T1000 (cell line): Measurements from ENCODE around the gene ARFGAP3.

ENCODE experiments used
- DNase-seq: peaks from one replicate; lab custom pipeline; 2025; ENCODE audit warnings: mixed read lengths; lab: John Stamatoyannopoulos, UW

The ARFGAP3 gene

DNA sequence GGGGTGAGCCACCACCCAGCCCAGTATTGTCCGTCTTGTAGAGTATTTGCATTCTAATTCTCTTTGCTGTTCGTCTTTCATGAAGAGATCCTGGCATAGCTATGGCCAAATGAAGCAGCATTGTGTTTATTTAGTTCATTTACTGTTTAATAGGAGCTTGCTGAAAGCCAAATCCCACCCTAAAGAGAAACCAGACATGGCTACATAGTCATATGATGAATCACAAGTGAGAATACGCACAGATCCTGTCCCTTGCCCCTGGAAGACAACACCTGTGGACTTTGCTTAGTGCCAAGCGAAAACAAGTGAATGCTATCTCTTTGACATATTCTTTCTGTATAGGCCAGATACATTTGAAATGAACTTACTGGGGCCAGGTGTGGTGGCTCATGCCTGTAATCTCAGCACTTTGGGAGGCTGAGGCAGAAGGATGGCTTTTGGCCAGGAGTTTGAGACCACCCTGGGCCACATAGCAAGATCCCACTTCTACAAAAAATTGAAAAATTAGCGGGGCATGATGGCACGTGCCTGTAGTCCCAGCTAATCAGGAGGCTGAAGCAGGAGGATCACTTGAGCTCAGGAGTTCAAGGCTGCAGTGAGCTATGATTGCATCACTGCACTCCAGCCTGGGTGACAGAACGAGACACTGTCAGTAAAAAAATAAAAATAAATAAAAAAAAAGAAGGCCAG is 5.1 kb upstream of the ARFGAP3 start:
- no peak for DNase-seq

DNA sequence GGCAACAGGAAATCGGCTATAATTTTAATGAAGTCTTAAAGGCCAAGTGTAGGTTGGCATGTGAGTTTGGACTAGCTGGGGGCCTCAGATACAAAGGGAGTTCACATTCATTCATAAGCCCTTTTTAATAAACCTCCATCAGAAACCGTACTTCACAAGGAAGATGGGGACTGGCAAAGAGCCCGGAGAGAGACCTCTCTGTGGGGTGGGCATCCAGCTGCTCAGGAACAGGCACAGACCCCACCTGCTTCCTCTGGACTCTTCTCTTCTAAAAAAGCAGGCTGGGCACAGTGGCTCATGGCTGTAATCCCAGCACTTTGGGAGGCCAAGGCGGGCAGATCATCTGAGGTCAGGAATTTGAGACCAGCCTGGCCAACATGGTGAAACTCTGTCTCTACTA is 3.9 kb upstream of the ARFGAP3 start:
- DNase-seq, result no peak

DNA sequence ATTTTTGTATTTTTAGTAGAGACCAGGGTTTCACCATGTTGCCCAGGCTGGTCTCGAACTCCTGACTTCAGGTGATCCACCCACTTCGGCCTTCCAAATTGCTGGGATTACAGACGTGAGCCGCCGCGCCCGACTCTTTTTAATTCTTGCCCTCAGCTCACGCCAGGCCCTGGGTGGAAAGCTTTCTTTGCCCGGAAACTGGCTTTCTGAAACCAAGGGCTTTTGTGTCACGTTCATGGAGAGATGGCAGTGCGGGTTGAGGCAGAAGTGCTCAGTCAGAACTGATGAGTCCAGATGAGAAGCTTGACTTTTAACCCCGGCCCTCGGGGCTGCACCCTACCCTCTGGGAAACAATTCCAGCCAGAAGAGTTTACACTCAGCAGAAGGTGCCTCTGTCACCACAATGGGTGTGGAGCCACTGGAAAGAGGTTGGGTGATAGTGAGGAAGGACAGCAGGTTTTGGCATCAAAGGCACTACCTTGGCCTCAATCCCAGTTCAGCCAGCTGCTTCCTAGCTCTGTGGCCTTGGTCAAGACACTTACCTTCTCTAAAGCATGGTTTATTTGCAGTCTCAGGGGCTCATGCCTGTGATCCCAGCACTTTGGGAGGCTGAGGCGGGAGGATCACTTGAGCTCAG is 890 bp upstream of the ARFGAP3 start:
- DNase-seq, result no peak

DNA sequence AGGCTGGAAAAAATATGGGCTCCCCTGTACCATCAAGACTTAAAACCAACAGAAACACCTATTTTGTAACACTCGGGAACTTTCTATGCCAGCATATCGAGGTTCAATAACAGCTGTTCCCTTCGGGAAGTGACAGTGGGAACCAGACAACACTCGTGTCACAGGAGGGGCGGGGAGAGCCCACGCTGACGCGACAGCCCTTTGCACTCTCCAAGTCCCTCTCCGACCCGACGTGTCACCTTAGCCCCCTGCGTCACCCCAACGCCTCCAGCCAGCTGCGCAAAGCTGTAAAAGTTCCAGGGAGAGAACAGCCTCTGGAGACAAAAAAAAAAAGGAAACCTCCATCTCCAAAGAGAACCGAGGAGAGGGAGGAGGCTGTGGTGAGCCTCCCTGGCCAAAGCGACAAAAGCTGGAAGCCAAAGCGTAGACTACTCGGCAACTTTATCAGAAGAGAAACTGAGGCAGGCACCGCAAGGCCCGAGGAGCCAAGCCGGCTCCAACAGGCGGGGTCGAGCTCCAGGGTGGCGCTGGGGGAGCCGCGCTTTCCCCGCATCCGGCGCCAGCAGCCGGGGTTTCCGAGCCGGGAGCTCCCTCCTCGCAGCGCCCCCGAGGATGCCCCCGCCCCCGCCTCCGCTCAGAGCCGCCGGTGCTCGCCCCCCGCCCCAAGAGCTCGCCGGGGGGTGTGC is 751 bp downstream of the ARFGAP3 start:
- no peak for DNase-seq

DNA sequence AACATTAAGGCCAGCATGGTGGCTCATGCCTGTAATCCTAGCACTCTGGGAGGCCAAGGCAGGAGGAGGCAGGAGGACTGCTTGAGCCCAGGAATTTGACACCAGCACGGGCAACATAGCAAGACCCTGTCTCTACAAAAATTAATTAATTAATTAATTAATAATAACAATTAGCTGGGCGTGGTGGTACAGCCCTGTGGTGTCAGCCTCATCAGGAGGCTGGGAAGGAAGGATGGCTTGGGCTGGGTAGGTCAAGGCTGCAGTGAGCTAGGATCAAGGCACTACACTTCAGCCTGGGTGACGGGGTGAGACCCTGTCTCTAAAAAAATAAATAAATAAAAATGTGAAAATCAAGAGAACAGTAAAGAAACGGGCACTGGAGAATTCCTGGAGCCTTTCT is 1.4 kb downstream of the ARFGAP3 start:
- DNase-seq, result no peak

DNA sequence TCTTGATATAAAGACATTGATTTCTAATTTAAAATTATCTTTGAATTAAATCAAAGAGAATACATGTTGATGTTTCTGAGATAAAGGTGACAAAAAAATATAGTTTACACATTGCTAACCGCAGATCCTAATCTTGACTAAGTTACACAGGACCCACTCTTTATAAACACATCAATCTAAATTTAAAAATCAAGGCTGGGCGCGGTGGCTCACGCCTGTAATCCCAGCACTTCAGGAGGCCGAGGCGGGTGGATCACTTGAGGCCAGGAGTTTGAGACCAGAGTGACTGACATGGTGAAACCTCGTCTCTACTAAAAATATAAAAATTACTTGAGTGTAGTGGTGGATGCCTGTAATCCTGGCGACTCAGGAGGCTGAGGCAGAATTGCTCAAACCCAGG is 1.9 kb downstream of the ARFGAP3 start:
- DNase-seq, result no peak

DNA sequence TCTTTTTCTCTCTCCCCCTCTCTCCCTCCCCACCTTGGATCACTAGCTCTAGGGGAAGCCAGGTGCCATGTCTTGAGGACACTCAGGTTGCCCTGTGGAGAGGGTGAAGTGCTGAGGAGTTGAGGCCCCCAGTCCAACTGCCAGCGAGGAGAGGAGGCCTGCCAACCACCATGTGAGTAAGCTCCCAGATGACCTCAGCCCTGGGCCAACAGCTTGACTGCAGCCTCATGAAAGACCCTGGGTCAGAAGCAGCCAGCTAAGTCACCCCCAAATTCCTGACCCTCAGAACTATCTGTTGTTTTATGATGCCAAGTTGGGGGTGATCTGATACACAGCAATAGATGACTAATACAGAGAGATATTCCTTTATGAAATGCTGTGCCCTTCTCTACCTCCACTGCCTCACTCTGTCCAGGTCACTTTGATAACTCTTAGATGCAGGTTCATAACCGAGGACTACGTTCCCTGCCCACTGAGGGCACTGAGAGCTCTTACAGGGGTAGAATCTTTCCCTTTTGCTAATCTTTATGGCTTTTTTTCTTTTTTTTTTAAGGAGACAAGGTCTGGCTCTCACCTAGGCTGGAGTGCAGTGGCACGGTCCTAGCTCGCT is 8.0 kb downstream of the ARFGAP3 start:
- DNase-seq, result no peak

DNA sequence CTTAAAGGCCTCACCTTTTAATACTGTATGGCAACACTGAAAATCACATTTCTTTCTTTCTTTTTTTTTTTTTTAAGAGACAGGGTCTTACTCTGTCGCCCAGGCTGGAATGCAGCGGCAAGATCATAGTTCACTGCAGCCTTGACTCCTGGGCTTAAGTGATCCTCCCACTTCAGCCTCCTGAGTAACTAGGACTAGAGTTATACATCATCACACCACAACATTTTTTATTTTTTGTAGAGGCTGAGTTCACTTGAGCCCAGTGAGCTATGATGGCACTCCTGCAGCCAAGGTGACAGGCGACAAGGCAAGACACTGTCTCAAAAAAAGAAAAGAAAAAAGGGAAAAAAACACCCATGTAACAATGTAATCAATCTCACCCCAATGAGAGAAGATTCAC is 10.0 kb downstream of the ARFGAP3 start:
- DNase-seq, result no peak

DNA sequence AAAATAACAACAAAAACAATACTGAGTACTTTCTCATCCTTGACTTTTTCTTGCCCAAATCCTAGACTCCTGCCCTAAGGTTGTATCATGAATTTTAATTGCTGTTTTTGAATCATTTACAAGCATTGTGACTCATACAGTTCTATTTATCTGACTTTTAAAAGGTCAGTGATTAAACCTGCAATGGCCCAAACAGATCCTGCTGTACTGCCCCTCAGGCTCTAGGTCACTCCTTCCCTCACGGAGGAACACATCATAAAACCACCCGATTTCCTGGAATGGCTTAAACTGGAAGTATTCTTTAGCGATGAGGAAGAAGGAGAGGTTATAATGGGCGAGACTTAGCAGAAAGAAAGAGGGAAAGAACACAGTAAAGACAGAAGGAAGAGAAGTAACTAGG is 12.3 kb downstream of the ARFGAP3 start:
- peak; percentile 46 for DNase-seq

DNA sequence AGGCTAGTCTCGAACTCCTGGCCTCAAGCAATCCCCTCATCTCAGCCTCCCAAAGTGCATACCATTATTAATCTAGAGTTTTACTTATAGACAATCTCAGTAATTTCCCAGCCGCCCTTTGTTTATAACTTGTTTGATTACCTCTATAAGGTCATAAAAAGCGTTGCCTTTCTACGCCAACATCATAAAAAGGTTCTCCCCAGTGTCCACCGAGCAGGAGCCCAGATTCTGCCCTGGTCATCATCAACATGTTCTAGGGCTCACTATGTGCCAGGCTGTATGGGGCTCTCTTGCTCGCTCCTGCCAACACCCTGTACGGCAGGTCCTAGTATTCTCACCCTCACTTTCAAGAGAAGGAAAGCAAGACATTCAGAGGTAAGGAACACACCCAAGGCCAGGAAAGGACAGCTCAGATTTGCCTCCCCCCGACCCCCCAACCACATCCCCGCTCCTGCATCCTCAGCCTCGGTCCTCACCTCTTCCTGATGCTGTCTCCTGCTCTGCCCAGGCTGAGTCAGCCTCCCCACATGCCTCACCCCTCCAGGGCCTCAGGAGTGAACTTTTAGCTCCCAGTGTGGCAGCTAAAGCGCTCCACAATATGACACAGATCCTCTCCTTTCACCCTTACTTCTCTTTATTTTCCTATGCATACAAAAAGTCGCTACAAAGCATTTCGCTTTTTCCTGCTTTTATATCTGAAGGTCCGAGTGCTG is 14.3 kb downstream of the ARFGAP3 start:
- no peak for DNase-seq

DNA sequence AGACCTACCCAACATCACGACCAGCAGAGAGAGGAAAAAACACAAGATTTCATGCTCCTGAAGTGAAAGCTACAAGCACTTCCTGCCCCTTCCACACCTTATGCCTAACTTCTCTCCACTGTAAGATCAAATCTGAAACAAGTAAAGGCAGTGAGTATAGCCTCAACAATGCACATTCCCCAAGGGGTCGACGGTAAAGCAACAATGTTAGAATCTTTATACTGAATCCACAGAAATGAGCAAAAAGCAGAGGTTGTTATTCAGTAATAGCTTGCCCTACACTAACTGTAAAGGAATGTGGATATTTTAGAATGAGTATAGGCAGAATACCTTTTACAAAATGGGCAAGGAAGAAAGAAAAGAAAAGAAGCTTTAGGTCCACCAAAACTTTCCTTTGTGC is 15.6 kb downstream of the ARFGAP3 start:
- DNase-seq, result no peak

DNA sequence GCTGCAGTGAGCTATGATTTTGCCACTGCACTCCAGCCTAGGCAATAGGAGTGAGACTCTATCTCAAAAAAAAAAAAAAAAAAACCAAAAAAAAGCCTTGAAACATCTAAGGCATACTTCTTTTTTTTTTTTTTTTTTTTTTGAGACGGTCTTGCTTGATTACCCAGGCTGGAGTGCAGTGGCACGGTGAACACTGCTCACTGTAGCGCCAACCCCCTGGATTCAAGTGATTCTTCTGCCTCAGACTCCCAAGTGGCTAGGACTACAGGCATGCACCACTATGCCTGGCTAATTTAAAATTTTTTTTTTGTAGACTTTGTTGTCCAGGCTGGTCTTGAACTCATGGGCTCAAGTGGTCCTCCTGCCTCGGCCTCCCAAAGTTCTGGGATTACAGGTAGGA is 19.5 kb downstream of the ARFGAP3 start:
- no peak for DNase-seq

DNA sequence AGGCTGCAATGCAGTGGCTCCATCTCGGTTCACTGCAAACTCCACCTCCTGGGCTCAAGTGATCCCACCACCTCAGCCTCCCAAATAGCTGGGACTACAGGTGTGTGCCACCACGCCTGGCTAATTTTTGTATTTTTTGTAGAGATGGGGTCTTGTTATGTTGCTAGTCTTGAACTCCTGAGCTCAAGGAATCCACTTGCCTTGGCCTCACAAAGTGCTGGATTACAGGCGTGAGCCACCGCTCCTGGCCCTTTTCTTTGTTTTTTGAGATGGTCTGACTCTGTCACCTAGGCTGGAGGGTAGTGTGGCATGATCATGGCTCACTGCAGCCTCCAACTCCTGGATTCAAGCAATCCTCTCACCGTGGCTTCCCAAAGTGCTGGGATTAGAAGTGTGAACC is 21.0 kb downstream of the ARFGAP3 start:
- no peak for DNase-seq

DNA sequence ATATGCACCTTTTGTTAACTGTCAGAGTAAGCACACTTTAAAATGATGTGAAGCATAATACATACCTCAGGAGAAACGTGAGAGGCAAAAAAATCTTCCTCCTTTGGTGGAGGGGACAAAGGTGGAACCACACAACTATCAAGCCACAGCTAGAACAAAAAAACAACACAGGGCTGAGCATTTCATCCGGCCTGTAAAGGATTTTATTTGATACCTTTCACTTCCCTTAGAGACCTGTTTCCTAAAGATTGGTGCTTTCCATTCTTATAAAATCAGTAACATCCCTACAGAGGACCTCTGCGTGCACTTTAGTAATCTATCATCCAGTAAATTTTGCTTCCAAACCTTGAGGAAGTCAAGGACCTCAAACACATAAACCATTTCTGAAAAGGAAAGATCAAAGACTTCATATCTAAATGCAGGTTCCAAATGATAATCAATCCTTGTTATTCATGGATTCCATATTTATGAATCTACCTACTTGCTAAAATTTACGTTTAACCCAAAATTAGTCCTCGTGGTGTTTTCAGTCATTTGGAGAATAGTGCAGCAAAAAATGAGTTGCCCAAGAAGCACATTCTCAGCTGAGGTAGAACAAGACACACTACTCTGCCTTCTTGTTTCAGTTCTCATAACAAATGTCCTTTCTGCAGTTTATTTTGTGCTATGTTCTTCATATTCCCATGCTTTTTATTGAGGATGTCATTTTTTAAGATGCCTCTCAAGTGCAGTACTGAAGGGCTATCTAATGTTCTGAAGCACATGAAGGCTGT is 22.7 kb downstream of the ARFGAP3 start:
- no peak for DNase-seq

DNA sequence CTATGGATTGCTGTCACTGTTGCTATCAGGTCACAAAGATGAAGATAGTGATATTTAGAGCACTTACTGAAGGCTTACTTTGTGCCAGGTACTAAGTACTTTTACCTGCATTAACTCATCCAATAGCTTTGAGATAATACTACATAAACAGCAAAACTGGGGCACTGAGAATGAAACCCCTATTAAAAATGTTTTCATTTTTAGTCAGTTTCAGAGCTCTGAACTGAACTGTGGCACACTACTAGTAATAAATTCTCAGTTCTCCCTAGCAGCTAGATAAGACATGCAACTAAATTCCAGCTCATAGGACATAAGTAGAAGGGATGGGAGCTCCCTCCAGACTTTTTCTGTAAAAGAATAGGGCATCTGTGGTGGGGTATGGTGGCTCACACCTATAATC is 24.0 kb downstream of the ARFGAP3 start:
- DNase-seq, result no peak

DNA sequence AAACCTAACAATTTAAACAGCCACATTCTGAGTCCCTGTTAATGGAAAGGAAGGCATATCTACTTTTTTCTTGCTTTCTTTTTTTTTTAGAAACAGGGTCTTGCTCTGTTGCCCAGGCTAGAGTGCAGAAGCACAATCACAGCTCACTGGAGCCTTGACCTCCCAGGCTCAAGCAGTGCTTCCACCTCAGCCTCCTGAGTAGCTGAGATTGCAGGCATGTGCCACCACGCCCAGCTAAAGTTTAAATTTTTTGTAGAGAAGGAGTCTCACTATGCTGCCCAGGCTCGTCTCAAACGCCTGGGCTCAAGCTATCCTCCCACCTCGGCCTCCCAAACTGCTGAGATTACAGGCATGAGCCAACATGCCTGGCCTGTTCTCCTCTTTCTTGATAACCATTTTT is 25.4 kb downstream of the ARFGAP3 start:
- DNase-seq, result no peak

DNA sequence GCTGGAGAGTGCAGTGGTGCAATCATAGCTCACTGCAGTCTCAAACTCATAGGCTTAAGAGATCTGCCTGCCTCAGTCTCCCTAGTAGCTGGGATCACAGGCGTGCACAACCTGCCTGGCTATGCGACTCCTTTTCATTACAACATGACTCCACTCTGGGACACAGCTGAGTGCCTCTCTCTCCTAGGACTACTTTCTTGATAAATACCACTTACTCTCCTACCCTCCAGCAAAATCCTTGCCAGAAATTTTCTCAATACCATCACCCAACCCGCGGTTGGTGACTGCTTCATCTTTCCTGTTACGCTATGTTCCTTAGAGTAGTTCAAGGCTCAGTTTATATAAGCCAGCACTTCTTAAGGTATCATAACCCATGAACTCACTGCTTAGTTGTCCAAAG is 26.9 kb downstream of the ARFGAP3 start:
- no peak for DNase-seq

DNA sequence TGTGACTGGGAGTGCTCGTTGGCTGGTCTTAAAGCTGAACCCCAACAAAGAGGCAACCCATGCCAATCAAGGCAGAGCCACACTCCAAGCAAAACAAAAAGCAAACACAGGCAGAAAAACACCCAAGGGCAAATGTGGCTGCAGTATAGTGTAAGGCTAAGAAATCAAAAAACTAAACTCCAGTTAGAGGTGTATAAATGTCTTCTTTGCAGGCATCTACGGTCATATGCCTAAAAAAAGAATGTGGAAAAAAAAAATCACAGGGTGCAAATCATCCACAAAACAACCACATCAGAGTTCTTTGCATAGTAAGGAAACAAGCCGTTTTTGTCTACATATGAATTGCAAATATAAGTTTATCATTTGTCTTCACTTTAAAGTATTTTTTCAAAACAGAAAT is 27.8 kb downstream of the ARFGAP3 start:
- no peak for DNase-seq

DNA sequence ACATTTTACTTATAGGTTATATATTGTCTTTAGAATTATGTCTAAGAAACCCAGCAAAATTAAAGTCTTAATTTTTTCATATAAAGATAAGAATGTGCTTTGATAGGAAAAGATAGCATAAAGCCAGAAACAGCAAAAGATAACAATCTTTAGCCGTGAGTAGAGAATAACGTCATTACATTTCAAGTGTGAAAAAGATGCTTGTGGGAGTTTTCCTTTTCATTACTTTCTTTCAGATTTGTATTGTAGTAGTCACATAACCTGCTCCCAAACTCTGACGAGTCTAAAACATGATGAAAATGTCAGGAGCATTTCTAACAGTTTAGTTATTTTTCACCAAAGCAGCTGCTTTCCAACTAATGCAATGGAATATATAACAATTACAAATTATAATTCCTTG is 31.3 kb downstream of the ARFGAP3 start:
- no peak for DNase-seq

DNA sequence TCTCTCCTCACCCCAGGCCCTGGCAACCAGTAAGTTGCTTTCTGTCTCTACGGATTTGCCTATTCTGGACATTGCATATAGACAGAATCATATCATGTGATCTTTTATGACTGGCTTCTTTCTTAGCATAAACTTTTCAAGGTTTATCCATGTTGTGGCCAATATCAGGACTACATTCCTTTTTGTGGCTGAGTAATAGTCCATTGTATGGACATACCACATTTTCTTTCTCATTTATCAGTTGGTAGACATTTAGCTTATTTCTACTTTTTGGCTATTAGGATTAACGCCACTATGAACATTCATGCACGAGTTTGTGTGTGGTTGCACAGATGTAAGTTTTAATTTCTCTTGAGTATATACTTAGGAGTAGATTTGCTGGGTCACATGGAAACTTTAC is 35.7 kb downstream of the ARFGAP3 start:
- DNase-seq, result no peak

DNA sequence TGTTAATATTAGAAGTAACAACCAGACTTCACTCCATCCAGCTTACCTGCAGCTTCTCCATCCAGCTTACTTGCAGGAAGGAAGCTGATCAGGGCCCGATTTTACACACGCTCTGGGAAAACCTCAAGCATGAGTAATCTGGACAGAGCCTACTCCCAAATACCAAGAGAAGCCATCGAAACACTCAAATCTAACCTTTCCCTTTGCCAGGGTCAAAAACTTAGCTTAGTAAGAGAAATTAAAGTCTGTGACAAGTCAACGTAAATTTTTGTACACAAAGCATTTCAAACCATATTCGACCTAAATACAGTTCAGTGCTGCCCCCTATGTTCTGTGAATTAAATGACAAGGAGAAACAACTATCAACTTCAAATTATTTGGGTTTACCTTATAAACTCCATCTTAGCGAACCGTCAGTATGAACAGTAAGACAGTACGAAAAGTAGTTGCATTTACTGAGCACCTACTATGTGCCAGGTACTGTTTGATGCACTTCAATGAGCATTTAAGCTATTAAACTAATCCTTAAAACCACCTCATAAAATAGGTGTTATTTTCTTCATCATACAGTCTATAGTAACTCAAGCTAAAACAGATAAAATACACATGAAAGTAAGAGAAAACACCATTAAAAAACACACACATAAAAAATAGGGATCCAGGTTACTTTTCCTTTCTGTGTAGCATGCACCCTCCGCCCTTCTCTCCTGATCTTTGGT is 36.9 kb downstream of the ARFGAP3 start:
- DNase-seq, result no peak
